ENCODE measurements around the gene TMEM97. TPM values are rescaled to one million over a fixed set of nuclear protein-coding genes. Genes with fewer than 3 reads are reported as not detected.

The TMEM97 gene
- total RNA-seq, 1 experiment from 2014 or later: 32.7 TPM

DNA sequence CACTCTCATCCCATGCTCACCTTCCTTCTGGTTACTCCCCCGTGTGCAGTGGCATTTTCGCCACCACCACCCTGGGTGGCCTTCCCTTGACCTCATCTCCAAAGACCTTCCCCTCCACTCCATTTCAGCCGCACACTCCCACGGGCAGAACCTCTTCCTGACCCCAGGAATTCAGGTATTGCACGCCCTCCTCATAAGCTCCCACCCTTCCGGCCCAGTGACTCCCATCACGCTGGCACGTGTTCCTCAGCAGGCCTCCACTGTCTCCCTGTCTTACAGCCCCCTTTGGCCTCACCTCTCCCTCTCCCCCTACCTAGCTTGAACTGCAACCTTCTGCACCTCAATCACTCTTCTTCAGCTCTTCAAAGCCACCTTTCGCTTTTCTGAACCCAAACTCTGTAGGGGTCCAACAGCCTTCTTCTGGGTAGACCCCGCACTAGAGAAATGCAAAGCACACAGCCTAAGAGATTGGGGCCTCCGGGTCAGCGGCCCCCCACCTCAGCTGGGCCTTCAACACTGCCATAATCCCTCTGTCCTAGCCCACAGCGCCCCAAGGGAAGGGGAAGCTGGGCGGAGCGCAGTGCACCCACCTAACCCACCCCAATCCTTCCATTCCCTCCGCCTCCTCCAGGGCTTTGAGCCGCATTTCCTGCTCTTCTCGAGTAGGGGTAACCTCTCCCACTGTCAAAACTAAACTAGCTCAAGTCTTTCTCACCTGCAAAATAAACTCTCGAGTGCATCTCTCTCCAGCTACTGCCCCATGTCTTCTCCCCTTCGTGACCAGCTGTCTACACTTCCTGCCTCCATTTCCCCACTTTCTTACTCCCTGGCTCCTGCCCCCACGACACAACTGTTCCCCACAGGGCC lies 1.7 kb upstream of the TMEM97 start:
- DNase-seq (ENCODE audit: low spot score): no peak

DNA sequence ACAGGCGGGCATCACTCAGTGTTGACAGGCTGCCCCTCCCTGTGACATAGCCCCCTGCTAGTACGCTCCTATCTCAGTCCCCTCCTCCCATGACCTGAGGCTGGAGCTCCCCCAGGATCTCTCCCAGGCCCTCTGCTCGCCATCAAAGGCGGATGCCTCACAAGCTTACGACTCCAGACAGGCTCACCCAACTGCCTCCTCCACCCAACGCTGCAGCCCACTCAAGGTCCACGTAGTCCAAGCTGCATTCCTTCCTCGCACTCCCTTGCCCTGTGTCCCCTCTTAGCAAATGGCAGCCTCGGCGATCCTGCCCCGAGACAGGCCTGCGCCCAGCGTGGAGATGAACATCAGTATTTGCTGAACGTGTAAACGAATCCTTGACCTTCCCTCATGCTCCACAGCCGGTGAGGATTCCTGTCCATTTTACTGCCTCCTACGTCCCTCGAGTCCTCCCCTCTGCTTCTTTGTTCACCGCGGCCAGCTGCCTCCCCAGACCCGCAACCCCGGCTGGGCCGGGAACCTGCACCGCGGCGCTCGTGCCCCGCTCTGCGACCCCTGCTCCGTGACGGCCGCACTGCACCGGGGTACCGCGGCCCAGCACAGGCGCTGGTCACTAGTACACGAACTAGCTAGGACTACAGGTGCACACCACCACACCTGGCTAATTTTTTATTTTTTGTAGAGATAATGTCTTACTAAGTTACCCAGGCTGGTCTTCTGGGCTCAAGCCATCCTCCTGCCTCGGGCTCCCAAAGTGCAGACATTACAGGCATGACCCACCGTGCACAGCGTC lies 838 bp upstream of the TMEM97 start:
- DNase-seq (ENCODE audit: low spot score): no peak

GRCh38 chr17:28319598-28319935 lies 567 bp downstream of the TMEM97 start:
- no peak for DNase-seq (ENCODE audit: low spot score)

- no peak for DNase-seq (ENCODE audit: low spot score)
Observed at GRCh38 chr17:28320215-28321061, 1.4 kb downstream of the TMEM97 start.

DNA sequence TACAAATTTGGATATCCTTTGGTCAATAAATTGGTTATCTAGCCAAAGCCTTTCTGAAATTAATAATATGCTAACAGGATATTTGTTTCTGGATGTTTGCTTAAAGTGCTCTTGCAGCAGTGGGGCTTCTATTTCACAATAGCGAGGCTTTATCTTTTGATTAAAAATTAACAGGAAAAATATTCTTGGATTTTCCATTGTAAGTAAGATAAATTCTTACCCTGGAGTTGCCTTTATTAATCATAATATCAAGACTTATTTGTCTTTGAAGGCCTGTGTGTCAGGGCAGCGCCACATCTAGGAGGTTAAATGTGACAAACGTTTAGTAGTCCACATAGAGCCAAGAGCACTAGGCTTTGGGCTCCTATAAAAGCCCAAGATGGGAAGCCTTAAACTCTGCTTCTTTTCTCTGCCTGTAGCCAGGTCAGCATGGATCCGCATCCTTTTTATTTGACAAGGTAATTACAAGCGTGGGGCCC lies 5.3 kb downstream of the TMEM97 start:
- DNase-seq (ENCODE audit: low spot score): no peak

GRCh38 chr17:28324781-28325180 lies 5.8 kb downstream of the TMEM97 start:
- no peak for DNase-seq (ENCODE audit: low spot score)

DNA sequence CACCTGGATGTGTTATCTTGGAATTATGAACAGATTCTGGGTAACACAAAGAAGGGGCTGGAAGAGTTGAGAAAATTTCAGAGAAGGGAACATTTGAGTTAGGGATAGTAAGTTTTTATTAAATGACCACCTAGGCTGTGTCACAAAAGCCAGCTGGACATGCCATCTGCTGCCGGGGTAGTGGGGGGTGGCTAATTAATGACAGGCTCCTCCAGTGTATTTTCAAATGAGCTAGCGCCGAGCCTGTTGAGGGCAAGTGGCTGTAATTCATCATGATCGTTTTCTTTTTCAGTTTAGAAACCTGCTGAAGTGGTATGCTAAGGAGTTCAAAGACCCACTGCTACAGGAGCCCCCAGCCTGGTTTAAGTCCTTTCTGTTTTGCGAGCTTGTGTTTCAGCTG lies 6.2 kb downstream of the TMEM97 start:
- DNase-seq (ENCODE audit: low spot score): no peak

- DNase-seq (ENCODE audit: low spot score): no peak
Observed at GRCh38 chr17:28326114-28326513, 7.1 kb downstream of the TMEM97 start.

DNA sequence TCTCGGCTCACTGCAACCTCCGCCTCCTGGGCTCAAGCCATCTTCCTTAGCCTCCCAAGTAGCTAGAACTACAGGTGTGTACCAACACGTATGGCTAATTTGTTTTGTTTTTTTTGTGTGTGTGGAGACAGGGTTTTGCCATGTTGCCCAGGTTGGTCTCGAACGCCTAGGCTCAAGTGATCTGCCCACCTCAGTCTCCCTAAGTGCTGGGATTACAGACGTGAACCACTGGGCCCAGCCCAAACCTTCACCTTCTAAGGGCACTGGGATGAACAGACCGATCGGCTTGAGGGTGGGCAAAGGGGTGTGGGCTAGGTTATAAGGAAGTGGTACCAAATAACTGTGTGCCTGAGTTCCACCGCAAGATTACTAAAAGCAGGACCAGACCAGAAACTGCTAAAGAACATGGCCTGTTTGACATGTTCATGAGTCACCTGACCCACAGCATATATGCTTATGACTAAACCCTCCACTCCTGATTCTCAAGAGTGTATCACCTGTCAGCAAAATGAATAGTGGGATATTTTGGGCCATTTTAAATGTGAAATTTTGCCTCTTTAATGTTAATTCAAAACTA lies 8.1 kb downstream of the TMEM97 start:
- no peak for DNase-seq (ENCODE audit: low spot score)

DNA sequence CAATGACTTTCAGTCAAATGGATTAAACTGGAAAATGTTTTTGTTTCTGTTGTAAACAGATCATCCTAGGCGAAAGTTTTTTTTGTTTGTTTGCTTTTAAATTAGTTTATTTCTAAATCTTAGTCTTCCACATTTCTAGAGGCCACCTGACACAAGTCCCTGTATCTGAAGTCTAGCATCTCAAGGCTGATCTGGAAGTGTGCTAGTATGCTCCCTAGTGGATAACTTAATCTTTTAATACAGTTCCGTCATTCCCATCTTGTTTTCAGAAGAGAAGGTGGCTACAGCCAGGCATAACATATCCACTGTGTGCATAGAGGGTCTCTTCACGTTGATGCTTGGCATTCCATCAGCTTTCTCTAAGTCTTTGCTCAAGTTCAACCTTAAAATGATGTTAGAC lies 8.7 kb downstream of the TMEM97 start:
- DNase-seq (ENCODE audit: low spot score): no peak

DNA sequence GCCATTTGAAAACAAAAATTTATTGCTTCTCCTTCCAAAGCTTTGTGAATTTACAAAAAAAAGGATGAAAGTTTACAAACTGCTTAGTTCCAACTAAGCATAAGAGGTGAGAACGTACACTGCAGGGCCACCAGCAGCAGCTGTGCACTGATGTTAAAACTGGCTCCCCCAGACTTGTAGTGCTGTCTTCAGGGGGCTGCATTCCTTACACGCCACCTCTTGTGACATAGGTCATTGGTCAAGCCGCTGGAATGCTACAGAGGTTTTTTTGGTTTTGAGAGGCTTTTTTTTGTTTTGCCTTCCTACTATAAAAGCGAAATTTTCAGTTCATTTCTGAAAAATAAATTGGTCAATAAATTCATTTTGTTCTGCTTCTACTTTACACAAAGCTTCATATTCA lies 9.3 kb downstream of the TMEM97 start:
- no peak for DNase-seq (ENCODE audit: low spot score)

DNA sequence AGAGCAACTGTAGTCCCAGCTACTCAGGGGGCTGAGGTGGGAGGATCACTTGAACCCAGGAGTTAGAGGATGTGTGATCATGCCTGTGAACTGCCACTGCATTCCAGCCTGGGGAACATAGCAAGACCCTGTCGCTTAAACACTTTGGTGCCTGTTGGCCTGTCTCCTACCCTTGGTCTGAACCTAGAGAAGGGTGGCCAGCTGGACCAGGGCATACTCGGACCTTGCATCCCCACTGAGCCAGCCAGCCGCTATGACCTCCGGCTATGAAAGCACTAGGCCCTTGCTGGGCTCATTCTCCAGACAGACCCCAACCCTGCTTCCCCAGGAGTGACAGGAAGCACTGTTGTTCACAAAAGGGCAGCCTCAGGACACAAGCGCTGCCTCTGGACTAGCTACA lies 11.7 kb downstream of the TMEM97 start:
- DNase-seq (ENCODE audit: low spot score): no peak

GRCh38 chr17:28331891-28332420 lies 13.0 kb downstream of the TMEM97 start:
- no peak for DNase-seq (ENCODE audit: low spot score)

DNA sequence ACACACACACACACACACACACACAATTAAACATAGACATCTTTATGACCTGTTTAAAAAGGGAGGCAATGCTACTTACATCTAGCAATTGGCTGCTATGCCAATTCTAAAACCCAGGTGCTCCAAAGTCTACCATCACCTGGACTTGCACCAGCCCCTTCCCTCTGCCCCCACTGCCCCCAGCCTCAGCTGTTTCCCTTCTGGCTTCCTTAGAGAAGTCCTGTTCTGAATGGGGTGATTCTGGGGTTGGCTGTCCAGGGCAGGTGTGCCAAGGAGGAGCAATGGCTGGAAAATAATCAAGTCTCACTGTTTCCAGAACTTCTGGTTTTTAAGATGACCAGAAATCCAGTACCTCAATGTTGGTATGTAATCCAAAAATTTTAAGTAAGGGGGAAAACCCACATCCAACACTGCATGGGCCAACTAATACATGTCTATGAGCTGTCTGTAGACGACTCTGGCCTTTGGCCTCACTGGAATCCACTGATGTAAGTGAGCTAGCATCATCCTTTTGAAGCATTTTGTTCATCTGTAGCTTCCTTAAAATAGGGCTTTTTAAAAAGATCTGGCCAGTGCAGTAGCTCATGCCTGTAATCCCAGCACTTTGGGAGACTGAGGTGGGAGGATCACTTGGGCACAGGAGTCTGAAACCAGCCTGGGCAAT lies 14.2 kb downstream of the TMEM97 start:
- no peak for DNase-seq (ENCODE audit: low spot score)

DNA sequence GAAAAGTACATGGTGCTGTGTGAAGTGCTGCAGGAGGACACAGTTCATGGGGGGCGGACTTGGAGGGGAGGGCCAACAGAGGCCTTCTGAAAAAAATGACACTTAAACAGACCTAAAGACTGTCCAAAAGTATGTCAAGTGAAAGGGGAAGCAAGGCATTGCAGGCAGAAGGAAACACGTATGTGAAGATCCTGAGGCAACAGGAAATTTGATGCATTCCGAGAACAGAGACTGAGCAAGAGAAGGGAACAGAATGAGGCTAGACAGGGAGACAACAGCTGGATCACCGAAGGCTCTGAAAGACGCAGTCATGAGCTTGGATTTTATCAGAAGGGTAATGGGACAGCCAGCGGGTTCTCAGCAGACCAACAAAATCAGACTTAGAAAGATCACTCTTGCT lies 15.2 kb downstream of the TMEM97 start:
- DNase-seq (ENCODE audit: low spot score): no peak

GRCh38 chr17:28334666-28335200 lies 15.7 kb downstream of the TMEM97 start:
- no peak for DNase-seq (ENCODE audit: low spot score)

DNA sequence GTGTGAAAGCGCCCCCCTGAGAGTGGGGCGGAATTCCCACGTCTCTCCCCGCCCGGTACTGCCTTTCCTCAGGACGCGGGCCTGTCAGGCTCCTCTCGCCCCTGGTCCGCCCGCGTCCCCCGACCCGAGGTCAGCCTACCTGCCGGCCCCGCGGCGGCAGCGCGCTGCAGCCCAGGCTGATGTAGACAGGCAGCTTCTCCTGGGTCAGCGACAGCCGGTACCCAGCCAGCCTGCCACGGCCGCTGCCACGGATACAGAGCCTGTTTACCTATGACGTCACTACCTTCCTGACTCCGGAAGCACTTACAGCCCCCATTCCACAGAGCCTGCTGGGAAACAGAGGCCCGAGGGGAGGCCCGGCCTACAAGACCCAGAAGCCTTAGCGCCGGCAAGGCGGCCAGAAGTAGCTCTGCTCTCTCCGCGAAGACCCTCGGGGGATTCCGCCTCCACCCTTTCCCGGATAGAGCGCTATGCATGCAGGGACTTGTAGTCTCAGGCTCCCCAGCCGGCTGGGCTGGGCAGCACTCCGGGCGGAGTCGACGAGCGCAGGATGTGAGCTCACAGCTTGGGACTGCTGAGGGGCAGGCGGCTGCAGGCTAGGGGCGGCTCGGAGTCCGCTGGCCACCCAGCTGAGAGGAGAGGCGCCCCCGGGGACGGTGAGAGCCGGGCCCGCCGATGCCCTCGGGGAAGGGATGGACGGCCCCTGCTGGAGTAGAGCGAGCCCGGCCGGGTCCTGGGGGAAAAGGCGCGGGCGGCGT lies 16.4 kb downstream of the TMEM97 start, which contains the start of the genes IFT20 and TNFAIP1:
Gene IFT20, minus strand, starts transcription at position 272 of the 758 bp plus-strand sequence. CDS start 3,487 bp downstream, outside the sequence.
Gene TNFAIP1, plus strand, starts transcription at position 561 of the 758 bp plus-strand sequence. CDS start 3,761 bp downstream, outside the sequence.
- peak; percentile 99 for DNase-seq (ENCODE audit: low spot score)

DNA sequence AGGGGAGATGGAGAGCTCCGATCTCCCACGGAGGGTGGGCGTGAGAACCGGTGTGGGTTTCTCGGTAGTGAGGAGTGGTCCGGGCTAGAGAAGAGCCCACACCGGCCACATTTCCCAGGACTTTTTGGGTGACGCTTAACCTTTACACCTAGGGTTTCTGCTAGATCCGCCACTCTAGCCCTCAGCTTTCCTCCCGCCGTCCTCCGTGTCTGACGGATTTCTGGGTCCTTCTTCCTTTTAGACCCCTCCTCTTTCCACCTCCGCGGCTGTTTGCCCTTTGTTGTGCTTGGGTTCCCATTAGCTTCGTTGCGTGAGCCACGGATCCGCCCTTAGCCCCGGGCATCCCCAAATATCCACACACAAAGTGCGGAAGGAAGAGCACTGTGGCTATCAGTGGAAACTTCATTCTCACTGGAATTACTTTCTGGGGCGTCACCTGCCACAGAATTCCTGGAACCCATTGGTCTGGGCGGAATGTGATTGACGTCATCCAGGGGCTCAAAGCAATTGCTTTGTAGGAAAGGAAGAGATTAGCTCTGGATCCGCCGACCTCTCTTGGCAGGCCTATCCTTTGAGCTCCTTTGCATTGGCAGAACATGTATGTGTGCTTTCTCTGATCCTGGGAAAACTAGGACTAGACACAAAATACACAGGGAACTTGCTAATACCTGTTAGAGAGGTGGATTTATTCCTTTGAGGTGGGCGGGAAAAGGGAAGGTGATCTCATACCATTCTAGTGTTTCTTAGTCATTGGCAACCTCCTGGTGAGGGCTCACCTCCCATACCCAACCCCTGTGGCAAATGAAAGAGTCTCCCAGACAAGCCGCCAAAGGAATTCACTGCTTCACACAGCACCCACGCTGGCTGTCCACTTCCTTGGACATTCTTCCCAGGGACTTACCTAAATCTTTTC lies 17.2 kb downstream of the TMEM97 start:
- DNase-seq (ENCODE audit: low spot score): peak; percentile 93

Data from A172 (cell line).